DOHH2 (cell line): Measurements from ENCODE around the gene TDRKH.

Experiments
- H3F3A ChIP-seq: fragments of 200-600 bp; sonication (generic), shearing (Covaris generic); 2 replicates; pipeline ENCODE4 v1.6.0; 2016; ENCODE audit warnings: antibody characterized with exemption, mild to moderate bottlenecking; ENCODE audit not compliant: control insufficient read depth, insufficient read depth
- H3K27ac ChIP-seq: fragments of 200-600 bp; sonication (generic); 2 replicates; pipeline ENCODE4 v1.5.1; 2014; ENCODE audit warnings: low read depth, mild to moderate bottlenecking, low read length, moderate library complexity
- H3K27me3 ChIP-seq: fragments of 200-600 bp; sonication (generic); 2 replicates; pipeline ENCODE4 v1.6.1; 2014; ENCODE audit warnings: mild to moderate bottlenecking, low read length, mixed read lengths; ENCODE audit not compliant: control insufficient read depth
- H3K36me3 ChIP-seq: fragments of 200-600 bp; sonication (generic); 2 replicates; pipeline ENCODE4 v1.6.1; 2014; ENCODE audit warnings: mild to moderate bottlenecking, low read length, moderate library complexity, mixed read lengths; ENCODE audit not compliant: control insufficient read depth
- H3K4me1 ChIP-seq: fragments of 200-600 bp; sonication (generic); 2 replicates; pipeline ENCODE4 v1.6.1; 2014; ENCODE audit warnings: mild to moderate bottlenecking, low read length, mixed read lengths; ENCODE audit not compliant: control insufficient read depth
- H3K4me2 ChIP-seq: fragments of 200-600 bp; sonication (generic); 2 replicates; pipeline ENCODE4 v1.6.0; 2014; ENCODE audit warnings: mild to moderate bottlenecking, low read length, moderate library complexity
- H3K4me3 ChIP-seq: fragments of 200-600 bp; sonication (generic); 2 replicates; pipeline ENCODE4 v1.5.1; 2014; ENCODE audit warnings: mild to moderate bottlenecking, low read length, mixed read lengths
- H3K79me2 ChIP-seq: fragments of 200-600 bp; sonication (generic); 2 replicates; pipeline ENCODE4 v1.6.1; 2014; ENCODE audit warnings: mild to moderate bottlenecking, low read length, mixed read lengths; ENCODE audit not compliant: control insufficient read depth
- H3K9me2 ChIP-seq: fragments of 200-600 bp; sonication (generic); replicated peaks from 2 replicates; pipeline ENCODE4 v1.6.1; 2014; ENCODE audit warnings: mild to moderate bottlenecking, low read length, mixed read lengths; ENCODE audit not compliant: control insufficient read depth
- H3K9me3 ChIP-seq: fragments of 200-600 bp; sonication (generic); 2 replicates; pipeline ENCODE4 v1.6.1; 2014; ENCODE audit warnings: antibody characterized with exemption, low read length, mixed read lengths; ENCODE audit not compliant: control insufficient read depth, insufficient read depth
- H4K20me1 ChIP-seq: fragments of 200-600 bp; sonication (generic); 2 replicates; pipeline ENCODE4 v1.6.0; 2014; ENCODE audit warnings: low read depth, mild to moderate bottlenecking, antibody characterized with exemption, low read length, moderate library complexity; ENCODE audit not compliant: control insufficient read depth, insufficient read depth
- CTCF ChIP-seq: fragments of 200-600 bp; sonication (generic); IDR thresholded peaks from one replicate; pipeline ENCODE4 v1.5.1; 2014; ENCODE audit warnings: antibody characterized with exemption, mild to moderate bottlenecking, low read depth, low read length; ENCODE audit not compliant: poor library complexity, severe bottlenecking
- EZH2phosphoT487 ChIP-seq: fragments of 200-600 bp; sonication (generic); IDR thresholded peaks from 2 replicates; pipeline ENCODE4 v1.6.1; 2017; ENCODE audit warnings: borderline replicate concordance, mild to moderate bottlenecking, antibody characterized with exemption, low read length, moderate library complexity, mixed read lengths

TDRKH gene

GRCh38 chr1:151829352-151830046 is 39.2 kb upstream of the TDRKH start:
- H3K4me1 ChIP-seq: peaks cover 4% of the 10 kb centered on the region; the same call in 1 of the 2 replicates
- TF ChIP-seq CTCF (no peak), EZH2phosphoT487 (no peak)
- H3F3A ChIP-seq: no peaks in the 10 kb centered on the region
- no peak overlapping the region for H3K4me3 ChIP-seq
- no peaks in the 10 kb centered on the region for H3K79me2 ChIP-seq
- H3K9me2 ChIP-seq: no peaks in the 10 kb centered on the region
- H3K4me2 ChIP-seq: no peak overlapping the region
- H3K27me3 ChIP-seq: peaks cover 10% of the 10 kb centered on the region; the same call in 1 of the 2 replicates
- no peak overlapping the region for H3K27ac ChIP-seq
- H4K20me1 ChIP-seq: no peaks in the 10 kb centered on the region
- no peaks in the 10 kb centered on the region for H3K36me3 ChIP-seq
- no peaks in the 10 kb centered on the region for H3K9me3 ChIP-seq

DNA sequence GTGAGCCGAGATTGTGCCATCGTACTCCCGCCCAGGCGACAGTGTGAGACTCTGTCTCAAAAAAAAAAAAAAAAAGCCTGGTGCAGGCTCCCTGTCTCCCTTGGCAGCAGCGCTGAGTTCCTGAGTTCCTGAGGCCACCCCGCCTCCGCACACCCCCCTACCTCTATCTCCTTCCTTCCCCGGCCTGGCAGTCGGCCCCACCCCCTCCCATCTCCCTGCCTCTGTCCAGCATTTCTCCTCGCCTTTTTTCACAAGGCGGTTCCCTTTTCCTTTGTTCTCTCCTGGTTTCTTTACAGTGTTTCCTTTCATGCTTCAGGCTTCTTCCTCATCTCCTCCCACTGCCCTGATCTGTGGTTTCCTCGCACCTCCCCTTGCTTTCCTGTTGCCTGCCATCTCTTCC is 38.6 kb upstream of the TDRKH start:
- no peaks in the 10 kb centered on the region for H3K9me3 ChIP-seq
- no peaks in the 10 kb centered on the region for H3K36me3 ChIP-seq
- peaks cover 10% of the 10 kb centered on the region; the same call in 1 of the 2 replicates for H3K27me3 ChIP-seq
- H3K79me2 ChIP-seq: no peaks in the 10 kb centered on the region
- H3K27ac ChIP-seq: no peak overlapping the region
- no peaks in the 10 kb centered on the region for H4K20me1 ChIP-seq
- no peaks in the 10 kb centered on the region for H3K9me2 ChIP-seq
- H3K4me2 ChIP-seq: no peak overlapping the region
- no peak for TF ChIP-seq CTCF
- TF ChIP-seq EZH2phosphoT487: no peak
- no peak overlapping the region for H3K4me3 ChIP-seq
- H3F3A ChIP-seq: no peaks in the 10 kb centered on the region
- H3K4me1 ChIP-seq: peaks cover 4% of the 10 kb centered on the region; the same call in 1 of the 2 replicates

DNA sequence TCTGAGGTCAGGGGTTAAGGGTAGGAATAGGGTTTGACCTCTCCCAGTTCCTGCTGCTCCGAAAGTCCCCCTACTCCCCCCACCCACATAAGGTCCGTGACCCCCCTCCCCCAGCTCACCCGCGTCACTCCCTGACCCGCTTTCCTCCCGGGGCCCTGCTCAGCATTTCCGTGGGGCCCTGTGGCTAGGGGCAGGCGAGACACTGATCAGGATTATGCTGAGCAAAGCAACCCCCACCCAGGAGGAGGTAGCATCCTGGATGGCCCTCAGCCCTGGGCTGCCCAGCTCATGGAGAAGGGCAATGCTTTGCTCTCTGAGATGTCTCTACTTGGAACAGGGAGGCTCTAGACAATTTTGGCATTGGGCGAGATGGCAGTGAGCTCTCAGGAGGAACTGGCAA is 37.6 kb upstream of the TDRKH start:
- Histone ChIP-seq H3K36me3 (no peaks in the 10 kb centered on the region), H4K20me1 (no peaks in the 10 kb centered on the region), H3K27me3 (peaks cover 10% of the 10 kb centered on the region; the same call in 1 of the 2 replicates), H3K9me2 (no peaks in the 10 kb centered on the region), H3K79me2 (no peaks in the 10 kb centered on the region), H3K4me3 (no peak overlapping the region), H3K4me1 (peaks cover 4% of the 10 kb centered on the region; the same call in 1 of the 2 replicates), H3K27ac (no peak overlapping the region), H3K9me3 (no peaks in the 10 kb centered on the region), H3K4me2 (no peak overlapping the region), H3F3A (no peaks in the 10 kb centered on the region)
- TF ChIP-seq CTCF (no peak), EZH2phosphoT487 (no peak)
